H9 (cell line): ENCODE measurements around the gene STK38L. TPM values are rescaled to one million over a fixed set of nuclear protein-coding genes. Genes with fewer than 3 reads are reported as not detected.

Experiments used
- DNase-seq: peaks from one replicate; pipeline ENCODE4 v3.0.0-alpha.2; 2017
- H2AFZ ChIP-seq: one replicate; pipeline ENCODE4 v1.6.1; 2013; ENCODE audit warnings: mild to moderate bottlenecking, low read length, control low read depth, moderate library complexity
- H2AK5ac ChIP-seq: 2 replicates; pipeline ENCODE4 v1.6.1; 2013; ENCODE audit warnings: low read length, control low read depth, mixed read lengths; ENCODE audit not compliant: insufficient read length
- H2BK120ac ChIP-seq: one replicate; pipeline ENCODE4 v1.6.1; 2013; ENCODE audit warnings: low read depth, mild to moderate bottlenecking, low read length, control low read depth, inconsistent platforms; ENCODE audit not compliant: poor library complexity, severe bottlenecking
- H2BK12ac ChIP-seq: 2 replicates; pipeline ENCODE4 v1.6.1; 2013; ENCODE audit warnings: low read length, control low read depth, mixed read lengths, low read depth; ENCODE audit not compliant: insufficient read length
- H2BK15ac ChIP-seq: 2 replicates; pipeline ENCODE4 v1.6.1; 2013; ENCODE audit warnings: low read depth, low read length, control low read depth
- H2BK20ac ChIP-seq: one replicate; pipeline ENCODE4 v1.6.1; 2013; ENCODE audit warnings: low read depth, mild to moderate bottlenecking, low read length, control low read depth, inconsistent platforms; ENCODE audit not compliant: poor library complexity, severe bottlenecking
- H2BK5ac ChIP-seq: 2 replicates; pipeline ENCODE4 v1.6.1; 2013; ENCODE audit warnings: low read length, control low read depth, mixed read lengths; ENCODE audit not compliant: insufficient read length
- H3K14ac ChIP-seq: 2 replicates; pipeline ENCODE4 v1.6.1; 2013; ENCODE audit warnings: low read length, control low read depth; ENCODE audit not compliant: insufficient read depth
- H3K18ac ChIP-seq: 2 replicates; pipeline ENCODE4 v1.6.1; 2013; ENCODE audit warnings: low read depth, mild to moderate bottlenecking, mixed read lengths, low read length, control low read depth; ENCODE audit not compliant: insufficient read length
- H3K23ac ChIP-seq: 2 replicates; pipeline ENCODE4 v1.6.1; 2013; ENCODE audit warnings: low read length, control low read depth, mixed read lengths, low read depth; ENCODE audit not compliant: insufficient read length
- H3K23me2 ChIP-seq: 2 replicates; pipeline ENCODE4 v1.6.1; 2013; ENCODE audit warnings: low read depth, mild to moderate bottlenecking, mixed read lengths, low read length, control low read depth; ENCODE audit not compliant: insufficient read length, poor library complexity, severe bottlenecking
- H3K27ac ChIP-seq: 2 replicates; pipeline ENCODE4 v1.5.1; 2013; ENCODE audit warnings: low read length, control low read depth, mixed read lengths, low read depth; ENCODE audit not compliant: insufficient read length
- H3K27me3 ChIP-seq: 2 replicates; pipeline ENCODE4 v1.6.1; 2013; ENCODE audit warnings: low read length, control low read depth, inconsistent platforms; ENCODE audit not compliant: insufficient read depth
- H3K4ac ChIP-seq: 2 replicates; pipeline ENCODE4 v1.6.1; 2013; ENCODE audit warnings: low read depth, mild to moderate bottlenecking, control low read depth, inconsistent platforms, low read length, moderate library complexity
- H3K4me1 ChIP-seq: 2 replicates; pipeline ENCODE4 v1.6.1; 2013; ENCODE audit warnings: low read length, control low read depth, inconsistent platforms; ENCODE audit not compliant: insufficient read depth
- H3K4me2 ChIP-seq: 2 replicates; pipeline ENCODE4 v1.6.1; 2013; ENCODE audit warnings: low read length, control low read depth, mixed read lengths; ENCODE audit not compliant: insufficient read length, insufficient read depth
- H3K56ac ChIP-seq: 2 replicates; pipeline ENCODE4 v1.6.1; 2013; ENCODE audit warnings: low read depth, mild to moderate bottlenecking, mixed read lengths, low read length, control low read depth; ENCODE audit not compliant: insufficient read length
- H3K79me1 ChIP-seq: 2 replicates; pipeline ENCODE4 v1.6.1; 2013; ENCODE audit warnings: low read depth, mild to moderate bottlenecking, moderate library complexity, low read length, control low read depth, inconsistent platforms; ENCODE audit not compliant: insufficient read depth, poor library complexity, severe bottlenecking
- H3K79me2 ChIP-seq: 2 replicates; pipeline ENCODE4 v1.6.1; 2013; ENCODE audit warnings: low read length, control low read depth, inconsistent platforms; ENCODE audit not compliant: insufficient read depth
- H3K9ac ChIP-seq: 2 replicates; pipeline ENCODE4 v1.6.1; 2013; ENCODE audit warnings: low read length, control low read depth, mixed read lengths; ENCODE audit not compliant: insufficient read length; ENCODE audit errors: extremely low read depth
- H3K9me3 ChIP-seq: one replicate; pipeline ENCODE4 v1.6.1; 2013; ENCODE audit warnings: low read depth, low read length, inconsistent platforms; ENCODE audit not compliant: control insufficient read depth
- H3T11ph ChIP-seq: one replicate; pipeline ENCODE4 v1.6.1; 2013; ENCODE audit warnings: mild to moderate bottlenecking, low read length, control low read depth, inconsistent platforms
- H4K20me1 ChIP-seq: one replicate; pipeline ENCODE4 v1.6.1; 2013; ENCODE audit not compliant: control insufficient read depth, insufficient read length, insufficient read depth
- H4K5ac ChIP-seq: 2 replicates; pipeline ENCODE4 v1.6.1; 2013; ENCODE audit warnings: low read depth, mild to moderate bottlenecking, mixed read lengths, low read length, control low read depth; ENCODE audit not compliant: insufficient read length
- H4K8ac ChIP-seq: replicated peaks from 2 replicates; pipeline ENCODE4 v1.6.1; 2013; ENCODE audit warnings: low read length, control low read depth, mixed read lengths, low read depth; ENCODE audit not compliant: insufficient read length
- H4K91ac ChIP-seq: 2 replicates; pipeline ENCODE4 v1.6.1; 2013; ENCODE audit warnings: low read depth, mild to moderate bottlenecking, moderate library complexity, mixed read lengths, low read length, control low read depth; ENCODE audit not compliant: insufficient read length
- H3K27ac Mint-ChIP-seq, 3 experiments: 2 replicates in 2 of 3; 3 replicates in 1 of 3; pipeline ENCODE4 v1.8.0; 2020 to 2021; ENCODE audit warnings: mixed read lengths in 3 of 3, mild to moderate bottlenecking in 1 of 3, moderate library complexity in 1 of 3
- H3K27me3 Mint-ChIP-seq: 2 replicates; pipeline ENCODE4 v1.8.0; 2021; ENCODE audit warnings: low read depth, mild to moderate bottlenecking, moderate library complexity, mixed read lengths
- H3K36me3 Mint-ChIP-seq, 3 experiments: 2 replicates in 2 of 3; 3 replicates in 1 of 3; pipeline ENCODE4 v1.8.0; 2020 to 2021; ENCODE audit warnings: low read depth in 3 of 3, mixed read lengths in 3 of 3; ENCODE audit not compliant: insufficient read depth in 1 of 3
- H3K4me1 Mint-ChIP-seq, 2 experiments: 2 replicates each; pipeline ENCODE4 v1.8.0; 2020; ENCODE audit warnings: mixed read lengths in 2 of 2
- H3K4me3 Mint-ChIP-seq, 2 experiments: 2 replicates in 1 of 2; 3 replicates in 1 of 2; pipeline ENCODE4 v1.8.0; 2020 to 2021; ENCODE audit warnings: mild to moderate bottlenecking in 2 of 2, mixed read lengths in 2 of 2, moderate library complexity in 1 of 2
- H3K9me3 Mint-ChIP-seq, 2 experiments: 2 replicates in 1 of 2; 3 replicates in 1 of 2; pipeline ENCODE4 v1.8.0; 2020; ENCODE audit warnings: mild to moderate bottlenecking in 2 of 2, mixed read lengths in 2 of 2, moderate library complexity in 1 of 2
- CTCF ChIP-seq: fragments of 200-600 bp; sonication (generic); conservative IDR thresholded peaks from 3 replicates; pipeline ENCODE4 v1.8.0; 2021; ENCODE audit warnings: antibody characterized with exemption, mild to moderate bottlenecking
- WGBS: extraction: QIAGEN DNeasy Blood & Tissue Kit; methylation state at CpG from one replicate; pipeline ENCODE4 v1.1.7; 2013; ENCODE audit warnings: missing lambda C conversion rate, low lambda C conversion rate, mixed read lengths; ENCODE audit not compliant: insufficient read length; ENCODE audit errors: extremely low coverage; 5-methylcytosine and 5-hydroxymethylcytosine counted together
- total RNA-seq: library from RNA; stranded (reverse); gene quantifications from 2 replicates; pipeline ENCODE4 v1.2.1, GENCODE V29; 2021

Gene STK38L
- total RNA-seq, 1 experiment from 2014 or later: 44.9 TPM

GRCh38 chr12:27201169-27201568 lies 42.9 kb upstream of the STK38L start:
- TF ChIP-seq CTCF: no peak
- no peak overlapping the region for H2BK5ac ChIP-seq
- Mint-ChIP-seq H3K27ac (no peak overlapping the region), H3K4me3 (no peak overlapping the region), H3K4me1 (peaks cover 15 to 21% of the 10 kb centered on the region in 2 experiments), H3K27me3 (no peaks in the 10 kb centered on the region), H3K36me3 (no peaks in the 10 kb centered on the region), H3K9me3 (no peaks in the 10 kb centered on the region)
- H3K9me3 ChIP-seq: no peaks in the 10 kb centered on the region
- no peak overlapping the region for H4K91ac ChIP-seq
- no peak overlapping the region for H3K23ac ChIP-seq
- no peak overlapping the region for H3K14ac ChIP-seq
- no peak overlapping the region for H2BK12ac ChIP-seq
- H3K27me3 ChIP-seq: no peaks in the 10 kb centered on the region
- H3K9ac ChIP-seq: no peak overlapping the region
- no peak overlapping the region for H3K18ac ChIP-seq
- H2BK20ac ChIP-seq: no peak overlapping the region
- H2BK15ac ChIP-seq: no peak overlapping the region
- no peak overlapping the region for H2AFZ ChIP-seq
- H3K56ac ChIP-seq: no peak overlapping the region
- no peak for DNase-seq
- H4K20me1 ChIP-seq: no peaks in the 10 kb centered on the region
- H3K79me1 ChIP-seq: no peaks in the 10 kb centered on the region
- H2BK120ac ChIP-seq: no peak overlapping the region
- H2AK5ac ChIP-seq: no peak overlapping the region
- no peak overlapping the region for H3K4ac ChIP-seq
- no peak overlapping the region for H4K5ac ChIP-seq
- no CpG with 5 or more reads among the region's 1 CpG for whole genome bisulfite sequencing
- H3T11ph ChIP-seq: no peak overlapping the region
- H3K4me1 ChIP-seq: no peaks in the 10 kb centered on the region
- H3K4me2 ChIP-seq: no peak overlapping the region
- H4K8ac ChIP-seq: no peak overlapping the region
- H3K23me2 ChIP-seq: no peaks in the 10 kb centered on the region
- H3K27ac ChIP-seq: no peak overlapping the region
- H3K79me2 ChIP-seq: no peaks in the 10 kb centered on the region
